ENCODE data around the gene COLQ.

DNA sequence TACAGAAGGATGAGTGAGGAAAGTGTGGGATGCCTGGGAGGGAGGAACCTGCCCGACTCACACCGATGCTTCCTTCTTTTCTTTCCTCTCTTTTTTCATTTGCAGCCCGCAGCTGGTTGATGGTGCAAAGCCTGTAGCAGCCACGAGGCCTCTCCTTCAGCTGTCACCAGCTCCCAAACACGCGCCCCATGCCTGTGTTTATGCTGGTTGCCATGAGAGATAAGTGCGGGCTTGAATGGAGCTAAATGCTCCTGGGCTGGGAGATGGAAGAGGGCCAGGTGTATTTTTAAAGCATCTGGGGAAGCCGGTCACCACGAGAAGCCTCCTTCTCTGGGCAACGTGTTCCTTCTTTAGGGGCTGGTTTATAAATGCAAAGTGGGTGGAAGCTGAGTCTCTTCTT lies 9.3 kb downstream of the COLQ start:
- TF ChIP-seq, protein P1, sequence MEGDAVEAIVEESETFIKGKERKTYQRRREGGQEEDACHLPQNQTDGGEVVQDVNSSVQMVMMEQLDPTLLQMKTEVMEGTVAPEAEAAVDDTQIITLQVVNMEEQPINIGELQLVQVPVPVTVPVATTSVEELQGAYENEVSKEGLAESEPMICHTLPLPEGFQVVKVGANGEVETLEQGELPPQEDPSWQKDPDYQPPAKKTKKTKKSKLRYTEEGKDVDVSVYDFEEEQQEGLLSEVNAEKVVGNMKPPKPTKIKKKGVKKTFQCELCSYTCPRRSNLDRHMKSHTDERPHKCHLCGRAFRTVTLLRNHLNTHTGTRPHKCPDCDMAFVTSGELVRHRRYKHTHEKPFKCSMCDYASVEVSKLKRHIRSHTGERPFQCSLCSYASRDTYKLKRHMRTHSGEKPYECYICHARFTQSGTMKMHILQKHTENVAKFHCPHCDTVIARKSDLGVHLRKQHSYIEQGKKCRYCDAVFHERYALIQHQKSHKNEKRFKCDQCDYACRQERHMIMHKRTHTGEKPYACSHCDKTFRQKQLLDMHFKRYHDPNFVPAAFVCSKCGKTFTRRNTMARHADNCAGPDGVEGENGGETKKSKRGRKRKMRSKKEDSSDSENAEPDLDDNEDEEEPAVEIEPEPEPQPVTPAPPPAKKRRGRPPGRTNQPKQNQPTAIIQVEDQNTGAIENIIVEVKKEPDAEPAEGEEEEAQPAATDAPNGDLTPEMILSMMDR (IDR thresholded peaks at IDR 0.05), result no peak
- no peak for TF ChIP-seq POLR2A (IDR thresholded peaks at IDR 0.05)
- TF ChIP-seq POLR2AphosphoS5 (IDR thresholded peaks at IDR 0.05), result no peak
- no peak for TF ChIP-seq EP300 (IDR thresholded peaks at IDR 0.05)
